ENCODE results near the gene B4GALNT3.

DNA sequence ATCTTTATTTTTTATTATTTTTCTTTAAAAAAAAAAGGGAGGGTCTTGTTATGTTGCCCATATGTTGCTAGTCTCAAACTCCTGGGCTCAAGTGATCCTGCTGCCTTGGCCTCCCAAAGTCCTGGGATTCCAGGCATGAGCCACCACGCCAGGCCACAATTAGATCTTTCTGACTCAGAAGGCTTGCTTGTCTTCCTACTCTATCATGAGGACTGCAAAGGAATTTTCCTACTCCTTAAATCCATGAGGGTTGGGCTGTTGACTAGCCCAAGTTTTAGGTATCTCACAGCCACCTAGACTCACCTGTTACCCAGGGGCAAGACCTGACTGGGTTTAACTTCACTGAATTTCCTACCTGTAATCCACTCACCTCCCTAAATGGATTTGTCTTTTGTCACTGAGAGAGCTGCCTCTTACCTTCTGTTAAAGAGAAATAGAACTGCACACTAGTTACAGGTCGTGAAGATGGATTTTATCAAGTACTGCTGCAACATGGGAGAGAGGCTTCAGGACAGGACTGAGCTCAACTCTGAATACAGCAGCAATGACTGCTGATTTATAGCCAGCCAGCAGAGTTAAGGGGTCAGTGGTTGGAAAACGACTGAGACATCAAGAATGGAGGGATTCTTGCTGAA lies 72.3 kb downstream of the B4GALNT3 start:
- TF ChIP-seq ZNF274 (IDR thresholded peaks at IDR 0.05; ENCODE audit: low read depth, low read length) (no peak), YY1 (IDR thresholded peaks at IDR 0.05; ENCODE audit: insufficient read depth, insufficient read length) (no peak)

Measured in NT2/D1 (cell line).